Endothelial cell (in vitro differentiated cells): Measurements from ENCODE around the gene RELN. TPM values are rescaled to one million over a fixed set of nuclear protein-coding genes. Genes with fewer than 3 reads are reported as not detected.

Source experiments
- DNase-seq: peaks from one replicate; pipeline ENCODE4 v3.0.0; 2021; ENCODE audit warnings: low spot score
- H3K27ac Mint-ChIP-seq: one replicate; pipeline ENCODE4 v1.8.0; 2021; ENCODE audit warnings: mixed read lengths, inconsistent platforms; ENCODE audit not compliant: unreplicated experiment
- H3K27me3 Mint-ChIP-seq: one replicate; pipeline ENCODE4 v1.8.0; 2021; ENCODE audit warnings: mild to moderate bottlenecking, moderate library complexity, mixed read lengths, inconsistent platforms; ENCODE audit not compliant: unreplicated experiment
- H3K36me3 Mint-ChIP-seq: one replicate; pipeline ENCODE4 v1.8.0; 2021; ENCODE audit warnings: mild to moderate bottlenecking, low read depth, mixed read lengths, inconsistent platforms; ENCODE audit not compliant: unreplicated experiment
- H3K4me1 Mint-ChIP-seq: one replicate; pipeline ENCODE4 v1.8.0; 2021; ENCODE audit warnings: mild to moderate bottlenecking, mixed read lengths, inconsistent platforms; ENCODE audit not compliant: unreplicated experiment
- H3K4me3 Mint-ChIP-seq: one replicate; pipeline ENCODE4 v1.8.0; 2021; ENCODE audit warnings: mild to moderate bottlenecking, mixed read lengths, inconsistent platforms; ENCODE audit not compliant: unreplicated experiment
- H3K9me3 Mint-ChIP-seq: one replicate; pipeline ENCODE4 v1.8.0; 2021; ENCODE audit warnings: mixed read lengths, inconsistent platforms; ENCODE audit not compliant: unreplicated experiment
- total RNA-seq: library from RNA; stranded (reverse); fragmentation: NEBNext Ultra II Directional; extraction: Animal tissue kit (Norgen Biotek cat#: 25700); gene quantifications from one replicate; pipeline ENCODE4 v1.2.1, GENCODE V29; 2021; ENCODE audit not compliant: unreplicated experiment
- TF ChIP-seq, protein P1 (sequence below): fragments of 200-600 bp; sonication (generic); IDR thresholded peaks from one replicate; pipeline ENCODE4 v1.5.0; 2021; ENCODE audit warnings: antibody characterized with exemption; ENCODE audit not compliant: unreplicated experiment

Gene RELN
- total RNA-seq, 1 donor from 2014 or later, result 2.3 TPM

DNA sequence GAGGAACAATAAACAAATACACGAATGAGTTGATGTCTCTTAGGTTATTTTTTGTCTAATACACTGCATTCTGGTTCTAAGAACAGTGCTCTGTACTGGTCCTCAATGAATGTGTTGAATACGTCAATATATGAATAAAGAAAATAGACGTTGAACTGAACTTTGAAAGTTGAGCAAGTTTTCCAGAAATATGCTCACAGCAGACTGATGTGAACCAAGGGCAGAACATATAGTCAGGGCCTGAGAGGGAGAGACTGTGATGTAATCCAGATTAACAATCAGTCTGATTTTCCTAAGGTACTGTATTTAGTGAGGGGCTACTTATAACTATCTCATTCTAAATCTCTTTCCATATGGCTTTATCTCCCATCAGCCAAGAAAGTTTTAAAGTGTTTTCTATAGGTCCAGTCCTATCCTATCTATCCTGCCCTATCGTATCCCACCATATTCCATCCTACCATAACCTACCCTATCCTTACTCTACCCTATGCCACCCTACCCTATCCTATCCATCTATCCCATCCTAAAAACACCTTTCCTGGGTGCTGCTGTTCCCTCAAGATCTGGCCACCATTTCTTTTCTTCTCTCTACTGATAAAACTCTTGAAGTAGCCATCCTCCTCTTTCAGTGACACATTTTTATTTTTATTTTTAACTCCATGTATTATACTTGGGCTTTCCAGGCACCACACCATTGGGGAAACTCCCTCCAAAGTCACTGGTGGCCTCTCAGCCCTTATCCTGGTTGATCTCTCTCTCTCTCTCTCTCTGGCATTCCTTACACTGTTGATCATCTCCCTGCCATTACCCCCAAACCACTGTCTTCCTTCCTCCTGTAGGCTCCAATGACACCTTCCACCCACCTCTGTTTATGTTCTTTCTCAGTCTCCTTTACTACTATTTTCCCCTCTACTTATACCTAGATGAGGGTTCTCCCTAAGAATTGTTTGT is 331.1 kb downstream of the RELN start:
- Mint-ChIP-seq H3K27ac (no peak overlapping the region), H3K36me3 (no peaks in the 10 kb centered on the region), H3K9me3 (no peaks in the 10 kb centered on the region), H3K4me3 (no peak overlapping the region), H3K4me1 (peaks cover 3% of the 10 kb centered on the region), H3K27me3 (no peaks in the 10 kb centered on the region)
- TF ChIP-seq, protein P1, sequence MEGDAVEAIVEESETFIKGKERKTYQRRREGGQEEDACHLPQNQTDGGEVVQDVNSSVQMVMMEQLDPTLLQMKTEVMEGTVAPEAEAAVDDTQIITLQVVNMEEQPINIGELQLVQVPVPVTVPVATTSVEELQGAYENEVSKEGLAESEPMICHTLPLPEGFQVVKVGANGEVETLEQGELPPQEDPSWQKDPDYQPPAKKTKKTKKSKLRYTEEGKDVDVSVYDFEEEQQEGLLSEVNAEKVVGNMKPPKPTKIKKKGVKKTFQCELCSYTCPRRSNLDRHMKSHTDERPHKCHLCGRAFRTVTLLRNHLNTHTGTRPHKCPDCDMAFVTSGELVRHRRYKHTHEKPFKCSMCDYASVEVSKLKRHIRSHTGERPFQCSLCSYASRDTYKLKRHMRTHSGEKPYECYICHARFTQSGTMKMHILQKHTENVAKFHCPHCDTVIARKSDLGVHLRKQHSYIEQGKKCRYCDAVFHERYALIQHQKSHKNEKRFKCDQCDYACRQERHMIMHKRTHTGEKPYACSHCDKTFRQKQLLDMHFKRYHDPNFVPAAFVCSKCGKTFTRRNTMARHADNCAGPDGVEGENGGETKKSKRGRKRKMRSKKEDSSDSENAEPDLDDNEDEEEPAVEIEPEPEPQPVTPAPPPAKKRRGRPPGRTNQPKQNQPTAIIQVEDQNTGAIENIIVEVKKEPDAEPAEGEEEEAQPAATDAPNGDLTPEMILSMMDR, result no peak
- no peak for DNase-seq

- Mint-ChIP-seq H3K27me3 (no peaks in the 10 kb centered on the region), H3K27ac (no peak overlapping the region), H3K4me3 (no peak overlapping the region), H3K4me1 (peaks cover 3% of the 10 kb centered on the region), H3K36me3 (no peaks in the 10 kb centered on the region), H3K9me3 (no peaks in the 10 kb centered on the region)
- TF ChIP-seq, protein P1, result no peak
- DNase-seq, result no peak
Measured at GRCh38 chr7:103657474-103657894, 332.0 kb downstream of the RELN start.

DNA sequence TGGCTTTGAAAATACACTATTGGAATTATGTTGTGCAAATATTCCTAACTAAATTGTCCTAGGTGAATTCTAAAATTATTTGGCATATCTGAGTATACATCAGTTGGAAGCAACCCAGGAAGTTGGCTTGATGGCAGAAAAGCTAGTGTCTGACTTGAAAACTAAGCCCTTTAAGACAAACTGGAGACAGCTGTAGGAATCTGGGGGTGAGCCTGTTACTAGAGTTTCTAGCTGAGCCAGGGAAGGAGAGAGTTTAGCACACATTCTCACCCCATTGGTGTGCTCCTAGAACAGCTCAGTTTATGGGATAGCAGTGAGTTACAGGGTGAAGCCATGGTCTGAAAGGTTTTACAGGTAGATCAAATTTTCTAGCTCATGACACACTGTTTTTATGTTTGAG is 333.2 kb downstream of the RELN start:
- TF ChIP-seq, protein P1, result no peak
- no peak for DNase-seq
- Mint-ChIP-seq H3K4me1 (peaks cover 3% of the 10 kb centered on the region), H3K27me3 (no peaks in the 10 kb centered on the region), H3K4me3 (no peak overlapping the region), H3K9me3 (no peaks in the 10 kb centered on the region), H3K27ac (no peak overlapping the region), H3K36me3 (no peaks in the 10 kb centered on the region)

DNA sequence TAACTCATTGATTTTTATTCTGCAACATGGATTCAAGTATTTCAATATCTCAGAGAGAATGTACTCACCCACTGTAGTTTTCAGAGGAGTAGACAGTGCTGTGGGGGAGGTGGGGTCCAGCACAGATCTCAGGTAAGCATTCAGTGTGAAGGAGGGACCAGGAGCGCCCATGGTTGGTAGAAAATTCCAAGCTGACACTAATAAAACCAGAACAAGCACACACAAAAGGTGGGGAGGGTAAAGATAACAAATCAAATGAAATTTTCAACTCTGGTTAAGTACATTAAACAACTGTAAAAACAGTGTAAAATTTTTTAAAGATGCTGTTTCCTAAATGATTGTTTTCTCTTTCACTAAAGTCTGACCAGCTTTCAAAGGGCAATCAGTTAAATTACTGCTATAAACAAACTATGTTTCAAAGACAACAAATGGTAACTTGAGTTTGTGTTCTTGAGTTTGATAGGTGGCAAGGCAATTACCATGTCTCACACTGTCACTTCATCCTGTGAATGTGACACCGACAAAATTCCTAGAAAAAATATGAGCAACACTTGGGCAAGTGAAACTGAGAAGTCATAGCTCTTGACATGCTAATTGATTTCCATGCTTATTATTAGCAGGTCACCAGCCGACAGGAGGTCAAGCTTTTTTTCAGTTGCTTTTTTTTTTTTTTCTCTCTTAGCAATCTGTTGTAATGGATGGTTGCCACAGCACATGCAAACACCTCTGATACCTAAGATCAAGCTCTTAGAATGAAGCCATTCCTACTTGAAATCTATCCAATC is 337.7 kb downstream of the RELN start:
- no peak for DNase-seq
- Mint-ChIP-seq H3K27me3 (no peaks in the 10 kb centered on the region), H3K4me3 (no peak overlapping the region), H3K36me3 (no peaks in the 10 kb centered on the region), H3K9me3 (no peaks in the 10 kb centered on the region), H3K4me1 (no peaks in the 10 kb centered on the region), H3K27ac (no peak overlapping the region)
- TF ChIP-seq, protein P1, result no peak
